ENCODE measurements around the gene PCSK4.

- TF ChIP-seq CTCF (conservative IDR thresholded peaks at IDR 0.05; ENCODE audit: low read depth, low read length): no peak
- no peak for TF ChIP-seq EZH2 (IDR thresholded peaks at IDR 0.05; ENCODE audit: borderline replicate concordance, low read depth, low read length, poor library complexity, severe bottlenecking)
Observed at GRCh38 chr19:1490311-1491113, at the start of gene PCSK4.
